Prostate gland (tissue), 2 donors: ENCODE measurements around the gene DPYD. TPM values are rescaled to one million over a fixed set of nuclear protein-coding genes. Genes with fewer than 3 reads are reported as not detected.

Experiments
- DNase-seq: peaks from one replicate; pipeline ENCODE4 v3.0.0-alpha.2; 2019; ENCODE audit warnings: low spot score
- H3K27ac ChIP-seq, 2 donors: fragments of 200-600 bp; sonication (generic); 2 replicates each; pipeline ENCODE4 v1.5.1; 2017 to 2019
- H3K27me3 ChIP-seq: fragments of 200-600 bp; sonication (generic); replicated peaks from 2 replicates; pipeline ENCODE4 v1.5.1; 2019; ENCODE audit not compliant: insufficient read depth
- H3K36me3 ChIP-seq, 2 donors: fragments of 200-600 bp; sonication (generic); 1 replicate in 1 of 2; 2 replicates in 1 of 2; pipeline versions ENCODE4 v1.5.1 to v1.8.1; 2017 to 2019
- H3K4me1 ChIP-seq: fragments of 200-600 bp; sonication (generic); replicated peaks from 2 replicates; pipeline ENCODE4 v1.5.1; 2019
- H3K4me3 ChIP-seq, 2 donors: fragments of 200-600 bp; sonication (generic); 2 replicates each; pipeline ENCODE4 v1.5.1; 2017 to 2019
- H3K9me3 ChIP-seq: fragments of 200-600 bp; sonication (generic); 2 replicates; pipeline ENCODE4 v1.5.1; 2017
- CTCF ChIP-seq, 4 experiments: fragments of 200-600 bp in 2 of 4; fragments of 450-650 bp in 2 of 4; sonication (generic) in 2 of 4; IDR thresholded peaks; 1 replicate in 3 of 4; 2 replicates in 1 of 4; pipeline ENCODE4 v1.5.1; 2016 to 2019; ENCODE audit warnings: antibody characterized with exemption in 4 of 4, mild to moderate bottlenecking in 2 of 4, moderate library complexity in 2 of 4
- POLR2A ChIP-seq: fragments of 450-650 bp; IDR thresholded peaks from one replicate; pipeline ENCODE4 v1.6.1; 2016; ENCODE audit warnings: antibody characterized with exemption, mild to moderate bottlenecking
- POLR2AphosphoS5 ChIP-seq: sonication (generic); formaldehyde crosslinking; IDR thresholded peaks from one replicate; pipeline ENCODE4 v1.6.1; 2017; ENCODE audit warnings: antibody characterized with exemption
- WGBS: methylation state at CpG from one replicate; pipeline ENCODE4 v1.1.5; 2018; 5-methylcytosine and 5-hydroxymethylcytosine counted together
- intact Hi-C: fragments of 100-400 bp; cut with DNase I; formaldehyde crosslinking; loops from one replicate; pipeline ENCODE4 v1.14.2; 2022
- total RNA-seq, 2 donors: library from RNA; depleted of rRNA; stranded (reverse); fragments of >200 nt; gene quantifications; one replicate each; pipeline ENCODE4 v1.1.0, GENCODE V29; 2016

The DPYD gene
- total RNA-seq, 2 donors from 2014 or later: 18.2 to 19.7 TPM

- TF ChIP-seq POLR2A (no peak), CTCF (IDR thresholded peaks at IDR 0.05) (no peak), POLR2AphosphoS5 (no peak)
- Histone ChIP-seq H3K27me3 (no peaks in the 10 kb centered on the region), H3K27ac (no peak overlapping the region), H3K9me3 (no peaks in the 10 kb centered on the region), H3K4me1 (no peaks in the 10 kb centered on the region), H3K36me3 (no peaks in the 10 kb centered on the region), H3K4me3 (no peak overlapping the region)
- intact Hi-C loops: no loop called here
- no peak for DNase-seq
- WGBS: 89% methylated on average over 4 of the region's 4 CpGs
These were observed 139.0 kb downstream of the DPYD start for GRCh38 chr1:97781762-97782337.

GRCh38 chr1:97780884-97781283 is 139.9 kb downstream of the DPYD start:
- WGBS: 68% methylated on average over 2 of the region's 2 CpGs
- Histone ChIP-seq H3K4me3 (no peak overlapping the region), H3K4me1 (no peaks in the 10 kb centered on the region), H3K9me3 (no peaks in the 10 kb centered on the region), H3K27ac (no peak overlapping the region), H3K27me3 (no peaks in the 10 kb centered on the region), H3K36me3 (no peaks in the 10 kb centered on the region)
- intact Hi-C loops: no loop called here
- TF ChIP-seq POLR2A (no peak), POLR2AphosphoS5 (no peak), CTCF (IDR thresholded peaks at IDR 0.05) (no peak)
- no peak for DNase-seq

- TF ChIP-seq POLR2AphosphoS5: no peak
- no peak for TF ChIP-seq CTCF (IDR thresholded peaks at IDR 0.05)
- no peak for TF ChIP-seq POLR2A
- Histone ChIP-seq H3K27me3 (no peaks in the 10 kb centered on the region), H3K36me3 (no peaks in the 10 kb centered on the region), H3K4me1 (no peaks in the 10 kb centered on the region), H3K27ac (no peak overlapping the region), H3K4me3 (no peak overlapping the region), H3K9me3 (no peaks in the 10 kb centered on the region)
- intact Hi-C loops: no loop called here
- DNase-seq: no peak
These were observed 142.1 kb downstream of the DPYD start for GRCh38 chr1:97778718-97779117.

- H3K9me3 ChIP-seq: no peaks in the 10 kb centered on the region
- no peaks in the 10 kb centered on the region for H3K4me1 ChIP-seq
- WGBS: 86% methylated on average over 2 of the region's 2 CpGs
- H3K27ac ChIP-seq: no peak overlapping the region
- no peaks in the 10 kb centered on the region for H3K36me3 ChIP-seq
- intact Hi-C loops: no loop called here
- no peak overlapping the region for H3K4me3 ChIP-seq
- TF ChIP-seq POLR2AphosphoS5 (no peak), CTCF (IDR thresholded peaks at IDR 0.05) (no peak), POLR2A (no peak)
- H3K27me3 ChIP-seq: no peaks in the 10 kb centered on the region
- no peak for DNase-seq
These were observed 150.5 kb downstream of the DPYD start for GRCh38 chr1:97770376-97770775.

- H3K9me3 ChIP-seq: no peaks in the 10 kb centered on the region
- H3K4me3 ChIP-seq: no peak overlapping the region
- no peaks in the 10 kb centered on the region for H3K36me3 ChIP-seq
- no peak for DNase-seq
- no peaks in the 10 kb centered on the region for H3K4me1 ChIP-seq
- 72% methylated on average over 4 of the region's 4 CpGs for WGBS
- intact Hi-C loops: no loop called here
- no peak for TF ChIP-seq POLR2A
- H3K27me3 ChIP-seq: no peaks in the 10 kb centered on the region
- no peak overlapping the region for H3K27ac ChIP-seq
These were observed 153.5 kb downstream of the DPYD start for GRCh38 chr1:97767381-97767780.
